Measurements from ENCODE around the gene SMTNL2. TPM values are rescaled to one million over a fixed set of nuclear protein-coding genes. Genes with fewer than 3 reads are reported as not detected.

The SMTNL2 gene
- total and polyA plus RNA-seq, 9 of the 15 experiments (the other 6 are each of a cell fraction or from before 2014, with no cell fraction given) = not detected

DNA sequence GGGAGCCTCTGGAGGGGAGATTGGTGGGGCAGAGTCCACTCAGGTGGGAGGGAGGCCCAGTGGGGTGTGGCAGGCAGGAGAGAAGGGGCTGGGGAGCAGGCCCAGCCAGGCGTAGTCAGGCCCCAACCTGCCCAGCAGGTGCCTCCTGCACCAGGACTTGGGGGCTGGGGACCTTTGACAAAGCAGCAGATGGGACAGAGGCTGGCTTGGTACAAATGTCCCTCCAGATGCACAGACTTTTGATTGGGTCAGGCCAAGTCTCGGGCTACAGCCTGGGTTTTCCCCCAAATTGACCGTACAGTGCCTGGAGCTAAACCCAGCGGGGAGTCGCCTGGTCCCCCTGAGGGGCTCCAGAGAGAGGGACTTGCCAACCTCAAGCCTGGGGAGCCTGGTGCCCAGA is 24.4 kb upstream of the SMTNL2 start:
- intact Hi-C loops (cut with micrococcal nuclease) = loop anchor here (10.0 kb wide), 1 partner anchor 145 kb away; the partner anchor contains the start of gene PELP1
- no peak for DNase-seq (ENCODE audit: extremely low read depth in 1 of 4, low spot score in 3 of 4)
- no peak overlapping the region for H3K4me2 ChIP-seq (ENCODE audit: insufficient read depth, low read length)
- H3K4me1 ChIP-seq (replicated peaks in 1 of 2; ENCODE audit: control insufficient read depth in 2 of 2, insufficient read depth in 2 of 2, low read length in 2 of 2) = peaks cover 3 to 16% of the 10 kb centered on the region in 2 experiments; a peak in 4 of 5 replicates
- ChIA-PET POLR2A (no interaction called here), CTCF (ENCODE audit: low intra/inter-chr PET ratio) (no interaction called here)
- no peaks in the 10 kb centered on the region for H4K20me1 ChIP-seq (replicated peaks; ENCODE audit: control insufficient read depth, insufficient read depth, low read length)
- no peaks in the 10 kb centered on the region for H3K9me1 ChIP-seq (ENCODE audit: control insufficient read depth, insufficient read depth, low read length)
- in situ Hi-C loops (cut with MboI) = no loop called here
- peaks cover 7% of the 10 kb centered on the region for H3K79me2 ChIP-seq (ENCODE audit: control insufficient read depth, insufficient read depth, low read length)
- H3K4me3 ChIP-seq = no peak overlapping the region
- no peak overlapping the region for H3K9ac ChIP-seq (ENCODE audit: insufficient read depth in 1 of 2, low read depth in 2 of 2, low read length in 2 of 2)
- no peak overlapping the region for H3K27ac ChIP-seq (ENCODE audit: extremely low read depth, low read depth, low read length)
- no peaks in the 10 kb centered on the region for H3K36me3 ChIP-seq (ENCODE audit: control insufficient read depth, insufficient read depth, low read length)
- WGBS (ENCODE audit: insufficient coverage, low coverage, missing lambda C conversion rate) = 85% methylated on average over 4 of the region's 5 CpGs
- TF ChIP-seq PTTG1 (tag; IDR thresholded peaks at IDR 0.05; ENCODE audit: low read depth) (no peak), MYBL2 (IDR thresholded peaks at IDR 0.05; ENCODE audit: low read depth) (no peak), MYBL2 (CRISPR knock-in tag; IDR thresholded peaks at IDR 0.05; ENCODE audit: borderline replicate concordance) (no peak), ZNF232 (CRISPR knock-in tag; IDR thresholded peaks at IDR 0.05) (no peak), KLF10 (CRISPR knock-in tag; IDR thresholded peaks at IDR 0.05) (no peak), TCF3 (CRISPR knock-in tag; IDR thresholded peaks at IDR 0.05) (no peak), ZC3H4 (CRISPR knock-in tag; IDR thresholded peaks at IDR 0.05; ENCODE audit: borderline replicate concordance) (no peak), PML (IDR thresholded peaks at IDR 0.05; ENCODE audit: low read length) (no peak)
- TF ChIP-seq, protein P1, sequence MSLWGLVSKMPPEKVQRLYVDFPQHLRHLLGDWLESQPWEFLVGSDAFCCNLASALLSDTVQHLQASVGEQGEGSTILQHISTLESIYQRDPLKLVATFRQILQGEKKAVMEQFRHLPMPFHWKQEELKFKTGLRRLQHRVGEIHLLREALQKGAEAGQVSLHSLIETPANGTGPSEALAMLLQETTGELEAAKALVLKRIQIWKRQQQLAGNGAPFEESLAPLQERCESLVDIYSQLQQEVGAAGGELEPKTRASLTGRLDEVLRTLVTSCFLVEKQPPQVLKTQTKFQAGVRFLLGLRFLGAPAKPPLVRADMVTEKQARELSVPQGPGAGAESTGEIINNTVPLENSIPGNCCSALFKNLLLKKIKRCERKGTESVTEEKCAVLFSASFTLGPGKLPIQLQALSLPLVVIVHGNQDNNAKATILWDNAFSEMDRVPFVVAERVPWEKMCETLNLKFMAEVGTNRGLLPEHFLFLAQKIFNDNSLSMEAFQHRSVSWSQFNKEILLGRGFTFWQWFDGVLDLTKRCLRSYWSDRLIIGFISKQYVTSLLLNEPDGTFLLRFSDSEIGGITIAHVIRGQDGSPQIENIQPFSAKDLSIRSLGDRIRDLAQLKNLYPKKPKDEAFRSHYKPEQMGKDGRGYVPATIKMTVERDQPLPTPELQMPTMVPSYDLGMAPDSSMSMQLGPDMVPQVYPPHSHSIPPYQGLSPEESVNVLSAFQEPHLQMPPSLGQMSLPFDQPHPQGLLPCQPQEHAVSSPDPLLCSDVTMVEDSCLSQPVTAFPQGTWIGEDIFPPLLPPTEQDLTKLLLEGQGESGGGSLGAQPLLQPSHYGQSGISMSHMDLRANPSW (CRISPR knock-in tag; IDR thresholded peaks at IDR 0.05) = no peak
- ATAC-seq = no peak
- no TSS peak for BruUV-seq (replicated peaks)
- no peak for FAIRE-seq
- H3K27me3 ChIP-seq (ENCODE audit: control insufficient read depth in 2 of 2, insufficient read depth in 2 of 2, low read length in 2 of 2) = no peaks in the 10 kb centered on the region
- H3K9me3 ChIP-seq (replicated peaks; ENCODE audit: control insufficient read depth, insufficient read depth, low read depth, low read length) = no peaks in the 10 kb centered on the region
- no peak overlapping the region for H2AFZ ChIP-seq (ENCODE audit: low read depth, low read length)
